NCI-H2029 treated with DMSO at 0.1 percent for 48 hours (cell line): Measurements from ENCODE around the gene SPTBN4.
A peak's percentile ranks its signal among the peaks of the same experiment; 100 is the strongest.

ENCODE experiments used
- DNase-seq: peaks from one replicate; lab custom pipeline; 2025; lab: John Stamatoyannopoulos, UW

SPTBN4 gene

DNA sequence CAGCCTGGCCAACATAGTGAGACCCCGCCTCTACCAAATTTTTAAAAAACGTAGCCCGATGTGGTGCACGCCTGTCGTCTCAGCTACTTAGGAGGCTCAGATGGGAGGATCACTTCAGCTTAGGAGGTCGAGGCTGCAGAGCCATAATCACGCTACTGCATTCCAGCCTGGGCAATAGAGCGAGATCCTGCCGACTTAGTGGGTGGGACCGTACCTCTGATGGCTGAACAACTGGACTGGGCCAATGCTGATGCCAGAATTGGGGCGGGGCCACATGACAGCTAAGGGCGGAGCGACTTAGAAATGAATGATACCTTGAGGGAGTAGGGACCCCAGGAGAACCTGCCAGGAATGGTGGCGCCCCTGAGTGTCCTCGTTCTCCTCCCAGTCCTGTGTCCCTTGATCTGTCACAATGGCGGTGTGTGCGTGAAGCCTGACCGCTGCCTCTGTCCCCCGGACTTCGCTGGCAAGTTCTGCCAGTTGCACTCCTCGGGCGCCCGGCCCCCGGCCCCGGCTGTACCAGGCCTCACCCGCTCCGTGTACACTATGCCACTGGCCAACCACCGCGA is 137.9 kb downstream of the SPTBN4 start:
- no peak for DNase-seq

DNA sequence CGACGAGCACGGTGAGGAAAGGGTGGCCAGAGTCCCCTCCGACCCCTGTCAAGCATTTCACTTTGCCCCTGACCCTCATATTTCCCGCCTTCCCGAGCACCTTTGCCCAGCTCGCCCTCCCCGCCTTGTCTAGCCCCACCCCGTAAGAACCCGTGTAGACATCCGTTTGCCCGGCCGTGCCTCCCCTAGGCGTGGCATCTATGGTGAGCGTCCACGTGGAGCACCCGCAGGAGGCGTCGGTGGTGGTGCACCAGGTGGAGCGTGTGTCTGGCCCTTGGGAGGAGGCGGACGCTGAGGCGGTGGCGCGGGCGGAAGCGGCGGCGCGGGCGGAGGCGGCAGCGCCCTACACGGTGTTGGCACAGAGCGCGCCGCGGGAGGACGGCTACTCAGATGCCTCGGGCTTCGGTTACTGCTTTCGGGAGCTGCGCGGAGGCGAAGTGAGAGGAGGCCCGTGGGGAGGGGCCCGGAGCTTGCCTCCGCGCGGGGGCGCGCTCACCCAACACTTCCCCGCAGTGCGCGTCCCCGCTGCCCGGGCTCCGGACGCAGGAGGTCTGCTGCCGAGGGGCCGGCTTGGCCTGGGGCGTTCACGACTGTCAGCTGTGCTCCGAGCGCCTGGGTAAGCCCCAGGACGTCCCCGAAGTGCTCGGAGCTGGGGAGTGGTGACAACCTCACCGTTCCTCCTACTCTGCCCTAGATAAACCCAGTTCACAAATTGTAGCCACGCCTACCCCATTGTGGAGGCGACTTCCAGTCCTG is 138.6 kb downstream of the SPTBN4 start:
- DNase-seq = peak; percentile 49

DNA sequence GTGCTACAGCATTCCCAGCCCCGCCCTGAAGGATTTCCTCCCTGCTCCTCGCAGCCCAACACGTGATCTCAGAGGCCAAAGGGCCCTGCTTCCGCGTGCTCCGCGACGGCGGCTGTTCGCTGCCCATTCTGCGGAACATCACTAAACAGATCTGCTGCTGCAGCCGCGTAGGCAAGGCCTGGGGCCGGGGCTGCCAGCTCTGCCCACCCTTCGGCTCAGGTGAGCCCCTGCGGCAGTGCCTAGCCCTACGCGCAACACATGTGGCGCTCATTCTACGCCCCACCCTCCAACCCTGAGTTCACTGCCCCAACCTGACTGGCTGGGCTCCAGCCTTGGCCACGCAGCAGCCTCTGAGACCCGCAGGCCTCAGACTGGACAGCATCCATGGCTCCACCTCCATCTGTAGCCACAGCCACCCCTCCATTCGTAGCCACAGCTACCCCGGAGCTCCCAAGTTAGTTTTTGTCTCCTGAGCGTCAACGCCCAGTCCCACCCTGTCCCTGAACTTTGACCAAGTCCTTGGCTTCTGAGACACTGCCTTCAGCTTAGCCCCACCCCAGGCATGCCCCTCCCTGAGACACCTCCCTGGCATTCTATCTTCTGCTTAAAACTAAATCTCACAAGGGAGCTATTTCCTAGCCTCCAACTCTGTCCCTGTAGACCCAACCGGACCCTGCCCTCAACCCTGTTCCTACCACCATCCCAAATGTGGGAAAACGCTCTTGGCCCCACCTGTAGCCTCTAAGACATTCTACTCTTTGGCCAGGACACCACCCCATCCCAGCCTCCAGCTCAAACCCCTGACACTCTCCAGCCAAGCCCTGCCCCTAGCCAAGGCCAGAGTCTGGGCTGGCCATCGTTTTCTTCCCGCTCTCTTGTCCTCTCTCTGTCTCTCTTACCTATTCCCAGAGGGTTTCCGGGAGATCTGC is 140.8 kb downstream of the SPTBN4 start:
- DNase-seq = no peak

DNA sequence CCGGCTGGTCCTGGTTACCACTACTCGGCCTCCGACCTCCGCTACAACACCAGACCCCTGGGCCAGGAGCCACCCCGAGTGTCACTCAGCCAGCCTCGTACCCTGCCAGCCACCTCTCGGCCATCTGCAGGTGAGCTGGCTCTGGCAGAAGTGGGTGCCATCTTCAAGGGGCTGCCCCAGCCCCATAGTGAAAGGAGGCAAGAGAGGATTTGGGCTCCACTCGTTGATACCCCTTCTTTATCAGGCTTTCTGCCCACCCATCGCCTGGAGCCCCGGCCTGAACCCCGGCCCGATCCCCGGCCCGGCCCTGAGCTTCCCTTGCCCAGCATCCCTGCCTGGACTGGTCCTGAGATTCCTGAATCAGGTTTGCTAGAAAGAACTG is 141.4 kb downstream of the SPTBN4 start:
- no peak for DNase-seq

DNA sequence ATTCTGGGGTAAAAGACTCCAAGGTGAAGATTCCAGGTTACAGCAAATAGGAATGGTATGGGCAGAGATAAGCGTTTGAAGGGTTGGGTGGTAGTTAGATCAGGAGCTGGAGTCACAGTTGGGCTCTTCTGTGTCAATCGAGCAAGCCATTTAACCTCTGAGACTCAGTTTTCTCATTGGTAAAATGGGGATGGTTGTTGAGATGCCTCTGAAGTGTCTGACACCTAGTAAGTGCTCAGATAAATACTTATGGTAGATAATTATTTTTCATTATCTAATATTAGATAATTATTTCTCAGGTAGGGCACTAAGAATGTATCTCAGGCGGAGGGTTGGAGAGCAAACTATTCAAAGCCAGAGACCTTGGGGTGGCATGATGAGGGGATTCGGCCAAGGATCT is 142.2 kb downstream of the SPTBN4 start:
- no peak for DNase-seq

DNA sequence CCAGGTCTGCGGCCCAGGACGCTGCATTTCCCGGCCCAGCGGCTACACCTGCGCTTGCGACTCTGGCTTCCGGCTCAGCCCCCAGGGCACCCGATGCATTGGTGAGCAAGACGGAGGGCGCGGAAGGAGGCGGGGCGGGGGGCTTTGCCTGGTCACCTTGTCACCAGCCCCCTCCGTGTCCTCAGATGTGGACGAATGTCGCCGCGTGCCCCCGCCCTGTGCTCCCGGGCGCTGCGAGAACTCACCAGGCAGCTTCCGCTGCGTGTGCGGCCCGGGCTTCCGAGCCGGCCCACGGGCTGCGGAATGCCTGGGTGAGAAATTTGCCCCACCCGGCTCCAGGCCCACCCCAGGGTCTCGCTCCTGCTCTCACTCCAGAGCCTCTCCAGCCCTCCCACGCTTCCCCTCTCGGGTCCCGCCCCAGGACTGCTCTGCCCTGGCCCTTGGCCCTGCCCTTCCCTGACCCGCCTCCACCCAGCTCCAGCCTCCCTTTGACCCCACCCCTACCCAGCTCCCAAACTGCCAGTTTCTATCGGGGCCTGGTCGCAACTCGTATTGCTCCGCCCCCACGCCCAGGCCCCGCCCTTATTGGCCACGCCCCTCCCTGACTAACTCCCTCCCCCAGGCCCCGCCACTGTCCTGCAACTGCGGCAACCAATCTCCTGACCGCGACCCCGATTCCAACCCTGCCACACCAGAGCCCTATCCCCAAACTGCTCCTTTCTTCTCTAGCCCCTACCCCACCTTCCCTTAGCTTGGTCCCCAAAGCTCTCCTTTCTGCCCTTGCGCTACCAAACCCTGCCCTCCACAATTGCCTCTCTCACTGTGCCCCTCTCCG is 143.0 kb downstream of the SPTBN4 start:
- DNase-seq = peak; percentile 28

DNA sequence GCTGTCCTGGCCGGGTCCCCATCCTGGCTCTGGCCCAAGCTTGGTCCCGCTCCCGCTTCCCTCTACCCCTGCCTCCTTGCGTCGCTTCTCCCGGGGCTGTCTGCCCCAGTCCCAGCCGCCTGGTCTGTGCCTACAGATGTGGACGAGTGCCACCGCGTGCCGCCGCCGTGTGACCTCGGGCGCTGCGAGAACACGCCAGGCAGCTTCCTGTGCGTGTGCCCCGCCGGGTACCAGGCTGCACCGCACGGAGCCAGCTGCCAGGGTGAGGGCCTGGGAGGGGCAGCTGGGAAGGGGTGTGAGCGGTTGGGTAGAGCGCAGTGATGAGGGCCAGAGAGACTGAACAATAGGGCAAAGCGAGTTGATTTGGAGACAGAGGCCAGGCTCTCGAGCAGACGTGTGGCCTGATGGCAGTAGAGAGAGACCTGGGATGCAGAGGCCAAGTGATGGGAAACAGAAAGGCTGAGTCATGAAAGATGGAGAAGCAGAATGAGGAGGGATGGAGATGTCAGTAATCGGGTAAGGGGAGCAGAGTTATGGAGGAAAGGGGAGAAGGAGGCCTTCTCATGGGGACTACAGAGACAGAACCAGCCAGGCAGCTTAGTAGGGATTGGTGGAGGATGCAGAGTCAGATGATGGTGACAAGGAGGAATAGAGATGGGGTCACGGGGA is 143.7 kb downstream of the SPTBN4 start:
- no peak for DNase-seq

DNA sequence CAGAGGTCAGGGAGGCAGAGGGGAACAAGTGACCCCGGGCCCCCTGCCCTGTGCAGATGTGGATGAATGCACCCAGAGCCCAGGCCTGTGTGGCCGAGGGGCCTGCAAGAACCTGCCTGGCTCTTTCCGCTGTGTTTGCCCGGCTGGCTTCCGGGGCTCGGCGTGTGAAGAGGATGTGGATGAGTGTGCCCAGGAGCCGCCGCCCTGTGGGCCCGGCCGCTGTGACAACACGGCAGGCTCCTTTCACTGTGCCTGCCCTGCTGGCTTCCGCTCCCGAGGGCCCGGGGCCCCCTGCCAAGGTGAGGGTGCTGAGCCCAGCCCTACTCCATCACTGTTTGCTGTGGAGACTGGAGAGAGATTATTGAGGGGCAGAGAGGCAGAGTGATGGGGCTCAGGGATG is 144.3 kb downstream of the SPTBN4 start:
- DNase-seq = no peak

DNA sequence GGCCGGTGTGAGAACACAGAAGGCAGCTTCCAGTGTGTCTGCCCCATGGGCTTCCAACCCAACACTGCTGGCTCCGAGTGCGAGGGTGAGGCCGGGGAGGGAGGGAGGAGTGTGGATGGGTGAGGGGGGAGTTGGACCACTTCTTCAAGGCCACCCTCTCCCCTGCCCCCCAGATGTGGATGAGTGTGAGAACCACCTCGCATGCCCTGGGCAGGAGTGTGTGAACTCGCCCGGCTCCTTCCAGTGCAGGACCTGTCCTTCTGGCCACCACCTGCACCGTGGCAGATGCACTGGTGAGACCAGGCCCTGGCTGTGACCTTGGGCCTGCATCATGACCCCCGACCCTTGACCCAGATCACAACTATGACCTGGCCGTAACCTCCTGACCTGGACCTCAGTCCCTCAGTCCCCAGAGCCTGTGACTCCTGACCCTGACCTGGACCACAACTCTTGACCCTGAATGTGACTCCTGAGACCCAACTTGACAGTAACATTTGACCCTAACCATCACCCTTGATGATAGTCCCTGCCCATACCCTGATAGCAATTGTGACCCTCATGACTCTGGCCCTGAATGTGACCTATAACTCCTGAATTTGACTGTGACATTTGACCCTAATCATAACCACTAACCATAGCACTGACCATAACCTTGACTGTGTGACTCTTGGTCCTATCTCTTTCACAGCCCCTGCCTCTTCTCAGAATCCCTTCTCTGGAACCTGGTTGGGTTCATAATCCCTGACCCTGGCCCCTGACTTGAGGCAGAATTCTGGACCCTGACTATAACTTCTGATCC is 145.3 kb downstream of the SPTBN4 start:
- DNase-seq = no peak

DNA sequence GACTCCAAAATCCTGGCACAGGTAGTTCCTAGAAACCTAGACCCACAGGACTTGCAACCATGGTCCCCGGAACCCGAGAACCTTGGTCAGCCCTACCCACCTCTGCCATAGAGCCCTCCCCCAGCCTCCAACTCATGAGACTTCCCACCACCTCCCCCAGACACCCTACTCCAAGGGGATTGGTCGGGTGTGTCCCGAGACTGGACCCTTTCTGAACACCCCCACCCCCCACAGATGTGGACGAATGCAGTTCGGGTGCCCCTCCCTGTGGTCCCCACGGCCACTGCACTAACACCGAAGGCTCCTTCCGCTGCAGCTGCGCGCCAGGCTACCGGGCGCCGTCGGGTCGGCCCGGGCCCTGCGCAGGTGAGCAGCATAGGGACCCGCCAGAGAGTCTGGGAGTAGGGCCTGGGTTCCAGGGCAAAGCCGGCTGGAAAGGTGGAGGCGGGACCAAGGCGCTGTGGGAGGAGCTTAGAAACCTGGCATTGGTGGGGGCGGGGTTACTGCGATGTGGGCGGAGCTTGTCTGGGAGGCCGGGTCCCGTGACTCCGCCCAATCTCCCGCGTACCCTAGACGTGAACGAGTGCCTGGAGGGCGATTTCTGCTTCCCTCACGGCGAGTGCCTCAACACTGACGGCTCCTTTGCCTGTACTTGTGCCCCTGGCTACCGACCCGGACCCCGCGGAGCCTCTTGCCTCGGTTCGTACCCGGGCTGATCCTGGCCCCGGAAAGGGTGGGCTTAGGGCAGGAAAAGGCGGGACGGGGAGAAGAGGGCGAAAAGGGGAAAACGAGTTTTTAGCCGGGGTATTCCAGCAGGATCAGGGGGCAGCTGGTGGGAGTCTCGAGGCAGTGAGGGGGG is 146.3 kb downstream of the SPTBN4 start:
- no peak for DNase-seq

DNA sequence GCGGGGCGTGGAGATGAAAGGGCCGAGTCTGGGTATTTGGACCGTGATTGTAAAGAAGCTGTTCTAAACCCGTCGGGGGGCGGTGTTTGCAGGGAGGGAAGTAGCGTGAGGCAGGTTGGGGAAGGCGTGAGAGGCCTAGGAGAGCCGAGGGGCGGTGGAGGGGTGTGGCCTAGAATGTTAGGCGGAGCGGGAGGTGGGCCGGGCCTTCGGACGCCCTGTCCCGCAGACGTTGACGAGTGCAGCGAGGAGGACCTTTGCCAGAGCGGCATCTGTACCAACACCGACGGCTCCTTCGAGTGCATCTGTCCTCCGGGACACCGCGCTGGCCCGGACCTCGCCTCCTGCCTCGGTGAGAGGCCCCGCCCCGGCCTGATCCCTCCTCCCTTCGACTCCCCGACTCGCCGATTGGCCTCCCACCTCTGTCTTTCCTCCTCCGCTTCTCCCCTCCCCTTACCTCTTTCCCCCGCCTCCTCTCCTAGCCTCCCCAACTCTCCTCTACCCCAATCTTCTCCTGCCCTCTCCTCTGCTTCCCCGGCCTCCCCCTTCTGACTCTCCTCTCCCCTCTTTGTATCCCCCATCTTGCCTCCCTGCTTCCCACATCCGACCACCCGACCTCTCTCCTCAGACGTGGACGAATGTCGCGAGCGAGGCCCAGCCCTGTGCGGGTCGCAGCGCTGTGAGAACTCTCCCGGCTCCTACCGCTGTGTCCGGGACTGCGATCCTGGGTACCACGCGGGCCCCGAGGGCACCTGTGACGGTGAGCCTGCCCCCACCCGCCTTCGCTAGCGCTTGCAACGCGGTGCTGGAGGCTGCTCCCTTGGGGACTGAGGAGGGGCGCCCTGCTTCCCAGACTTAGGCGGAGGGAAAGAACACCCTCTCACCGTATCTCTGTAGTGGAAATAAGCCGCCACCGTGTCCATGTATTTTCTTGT is 147.2 kb downstream of the SPTBN4 start:
- peak; percentile 68 for DNase-seq

DNA sequence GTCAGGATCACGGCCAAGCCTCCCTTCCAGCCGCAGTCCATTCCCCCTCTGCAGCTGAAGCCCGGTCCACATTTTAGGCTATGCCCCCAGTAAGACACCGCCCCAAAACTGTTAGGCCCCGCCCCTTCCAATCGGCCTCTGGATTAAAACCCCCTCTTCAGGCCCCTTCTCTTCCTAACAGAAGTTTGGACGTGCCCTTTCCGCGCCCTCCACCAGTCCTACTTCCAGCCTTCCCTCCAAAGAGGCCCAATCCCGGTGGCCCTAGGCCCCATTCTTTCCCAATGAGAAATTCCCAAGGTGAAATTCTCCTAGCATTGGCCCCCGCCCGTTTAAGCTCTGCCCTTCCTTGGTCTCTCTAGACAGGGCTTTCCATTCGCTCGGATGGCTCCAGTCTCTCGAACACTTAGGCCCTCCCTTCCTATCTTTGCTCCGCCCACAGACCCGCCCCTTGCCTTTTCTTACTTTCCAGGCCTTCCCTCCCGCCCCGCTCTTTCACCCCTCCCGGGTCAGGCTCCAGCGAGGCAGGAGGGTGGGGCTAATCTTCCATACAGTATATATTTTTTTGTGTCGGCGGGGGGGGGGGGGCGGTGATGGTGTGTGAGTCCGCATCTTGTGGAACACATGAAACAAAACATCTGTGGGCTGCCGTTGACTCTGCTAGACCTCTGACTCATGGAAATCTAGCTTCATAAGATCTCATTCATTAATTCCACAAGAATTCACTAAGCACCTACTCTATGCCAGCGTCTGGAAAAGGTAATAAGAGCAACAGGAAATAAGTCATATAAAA is 148.0 kb downstream of the SPTBN4 start:
- peak; percentile 66 for DNase-seq

DNA sequence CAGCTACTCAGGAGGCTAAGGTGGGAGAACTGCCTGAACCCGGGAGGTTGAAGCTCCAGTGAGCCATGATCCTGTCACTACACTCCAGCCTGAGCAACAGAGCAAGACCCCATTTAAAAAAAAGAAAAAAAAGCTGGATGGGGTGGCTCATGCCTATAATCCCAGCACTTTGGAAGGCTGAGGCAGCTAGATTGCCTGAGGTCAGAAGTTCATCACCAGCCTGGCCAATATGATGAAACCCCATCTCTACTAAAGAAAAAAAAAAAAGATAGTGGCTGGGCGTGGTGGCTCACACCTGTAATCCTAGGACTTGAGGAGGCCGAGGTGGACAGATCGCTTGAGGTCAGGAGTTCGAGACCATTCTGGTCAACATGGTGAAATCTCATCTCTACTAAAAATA is 149.4 kb downstream of the SPTBN4 start:
- DNase-seq = no peak

DNA sequence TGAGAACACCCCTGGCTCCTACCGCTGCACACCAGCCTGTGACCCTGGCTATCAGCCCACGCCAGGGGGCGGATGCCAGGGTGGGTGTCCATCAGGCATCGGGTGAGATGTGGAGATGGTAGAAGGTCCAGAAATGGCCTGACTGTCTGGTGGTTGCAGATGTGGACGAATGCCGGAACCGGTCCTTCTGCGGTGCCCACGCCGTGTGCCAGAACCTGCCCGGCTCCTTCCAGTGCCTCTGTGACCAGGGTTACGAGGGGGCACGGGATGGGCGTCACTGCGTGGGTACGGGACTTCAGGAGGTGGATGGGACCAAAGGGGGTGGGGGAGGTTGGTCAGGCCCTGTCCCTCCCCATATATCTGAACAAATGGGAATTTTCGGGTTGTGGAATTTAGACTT is 150.1 kb downstream of the SPTBN4 start:
- DNase-seq = no peak

DNA sequence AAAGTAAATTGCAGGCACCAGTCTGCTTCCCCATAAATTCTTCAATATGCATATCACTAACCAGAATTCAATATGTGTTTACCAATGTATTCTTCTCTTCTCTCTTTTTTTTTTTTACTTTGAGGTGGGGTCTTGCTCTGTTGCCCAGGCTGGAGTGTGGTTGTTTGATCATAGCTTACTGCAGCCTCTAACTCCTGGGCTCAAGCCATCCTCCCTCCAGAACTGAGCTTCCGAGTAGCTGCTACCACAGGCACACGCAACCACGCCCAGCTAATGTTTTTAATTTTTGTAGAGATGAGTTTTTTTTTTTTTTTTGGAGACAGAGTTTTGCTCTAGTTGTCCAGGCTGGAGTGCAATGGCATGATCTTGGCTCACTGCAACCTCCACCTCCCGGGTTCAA is 151.2 kb downstream of the SPTBN4 start:
- DNase-seq = no peak

DNA sequence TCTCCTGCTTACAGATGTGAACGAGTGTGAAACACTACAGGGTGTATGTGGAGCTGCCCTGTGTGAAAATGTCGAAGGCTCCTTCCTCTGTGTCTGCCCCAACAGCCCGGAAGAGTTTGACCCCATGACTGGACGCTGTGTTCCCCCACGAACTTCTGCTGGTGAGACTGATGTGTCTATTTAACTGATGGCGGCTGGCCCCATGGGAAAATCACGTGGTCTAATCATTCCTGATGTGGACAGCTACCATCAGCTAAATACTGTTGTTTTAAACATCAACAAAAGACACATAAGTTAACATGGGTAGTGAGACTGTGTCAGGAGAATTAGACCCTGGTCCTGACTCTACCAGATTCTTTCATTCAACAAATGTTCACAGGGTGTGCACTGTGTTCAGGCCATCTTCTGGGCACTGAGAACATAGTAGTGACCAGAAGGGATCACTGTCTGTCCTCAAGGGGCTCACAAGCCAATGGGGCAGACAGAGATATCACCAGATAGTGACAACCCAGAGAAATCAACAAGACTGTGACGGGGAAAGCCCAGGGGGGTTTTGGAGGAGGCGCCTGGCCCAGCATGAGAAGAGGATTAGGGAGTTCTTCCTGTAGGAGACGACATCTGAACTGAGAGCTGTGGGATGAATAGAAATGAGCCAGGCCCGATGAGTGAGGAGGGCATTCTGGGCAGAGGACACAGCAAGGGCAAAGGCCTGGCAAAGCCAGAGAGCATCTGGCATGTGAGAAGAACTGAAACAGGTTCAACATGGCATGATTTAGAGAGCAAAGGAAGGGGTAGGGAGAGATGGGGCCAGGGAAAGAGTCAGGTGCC is 152.7 kb downstream of the SPTBN4 start:
- no peak for DNase-seq

DNA sequence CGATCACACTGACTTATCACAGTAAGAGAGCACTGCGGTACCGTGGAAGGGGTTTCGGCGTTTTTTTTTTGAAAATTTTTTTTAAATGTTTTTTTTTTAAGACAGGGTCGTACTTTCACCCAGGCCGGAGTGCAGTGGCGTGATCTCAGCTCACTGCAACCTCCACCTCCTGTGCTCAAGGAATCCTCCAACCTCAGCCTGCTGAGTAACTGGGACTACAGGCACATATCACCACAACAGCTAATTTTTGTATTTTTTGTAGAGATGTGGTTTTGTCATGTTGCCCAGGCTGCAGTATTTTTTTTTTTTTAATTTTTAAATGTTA is 153.3 kb downstream of the SPTBN4 start:
- no peak for DNase-seq
